Measurements from ENCODE around the gene PCYOX1L. TPM values are rescaled to one million over a fixed set of nuclear protein-coding genes. Genes with fewer than 3 reads are reported as not detected.

The PCYOX1L gene
- total and polyA plus RNA-seq, 2 experiments from 2014 or later = 6.7 to 14.7 TPM

DNA sequence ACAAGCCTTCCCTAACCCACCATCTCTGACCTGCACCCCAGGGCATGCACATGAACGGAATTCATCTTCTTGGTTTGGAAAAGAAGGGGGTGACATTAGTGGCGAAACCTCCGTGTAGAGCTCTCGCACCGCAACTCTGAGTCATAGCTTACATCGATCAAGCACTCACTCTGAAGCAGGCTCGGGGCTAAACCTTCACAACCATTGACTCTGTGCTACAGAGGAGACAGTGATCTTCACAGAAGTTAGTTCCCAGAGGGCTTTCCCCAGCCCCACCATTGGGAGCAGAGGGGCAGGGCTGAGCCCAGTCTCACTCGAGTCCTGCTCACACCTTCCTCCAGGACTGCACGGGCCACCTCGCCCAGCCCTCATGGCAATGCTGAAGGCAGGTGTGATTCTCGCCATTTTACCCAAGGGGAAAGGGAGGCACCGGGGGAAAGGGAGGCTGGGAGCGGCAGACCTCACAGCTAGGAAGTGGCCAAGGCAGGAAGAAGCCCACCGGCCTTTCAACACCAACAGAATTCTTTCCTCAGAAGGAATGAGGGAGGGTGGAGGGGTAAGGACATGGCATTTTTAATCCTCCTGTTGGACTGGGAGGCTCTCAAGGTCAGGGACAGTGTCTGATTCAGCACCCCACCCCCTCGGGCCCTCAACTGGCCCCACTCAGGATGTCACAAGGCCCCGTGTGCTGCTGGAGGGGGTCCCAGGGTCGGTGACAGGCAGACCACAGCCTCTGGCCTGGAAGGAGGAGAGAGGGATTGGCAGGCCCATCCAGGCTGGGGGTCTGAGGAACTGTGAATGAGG lies 47.1 kb downstream of the PCYOX1L start:
- H2AFZ ChIP-seq = peak overlapping the region; percentile 69
- H3K4me3 Mint-ChIP-seq = no peak overlapping the region

DNA sequence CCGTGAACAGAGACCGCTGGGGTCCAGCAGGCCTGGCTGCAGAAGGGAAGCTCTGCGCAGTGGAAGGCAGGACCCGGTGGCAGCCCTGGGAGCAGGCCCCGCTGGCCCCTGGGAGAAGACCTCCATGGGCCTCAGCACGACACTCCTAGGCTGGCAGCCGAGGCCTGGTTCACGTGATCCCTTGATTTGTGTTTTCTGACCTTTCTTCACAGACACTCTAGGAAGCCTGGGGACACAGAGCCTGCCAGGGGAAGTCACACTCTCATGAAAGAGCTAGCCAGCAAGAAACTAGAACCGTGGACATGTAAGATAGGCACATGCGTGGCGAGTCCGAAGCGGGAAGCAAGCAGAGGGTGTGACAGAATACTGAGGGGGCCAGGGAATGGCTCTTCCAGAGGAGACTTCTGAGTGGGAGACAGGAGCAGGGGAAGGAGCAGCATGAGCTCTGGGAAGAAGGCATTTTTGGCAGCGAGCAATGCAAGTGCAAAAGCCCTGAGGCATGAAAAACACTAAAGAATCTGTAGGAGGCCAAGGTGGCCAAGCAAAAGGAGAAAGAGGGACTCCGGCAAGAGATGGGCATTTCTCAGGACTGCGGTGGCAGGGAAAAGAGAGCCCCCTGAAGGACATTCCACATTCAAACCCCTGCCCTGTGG lies 47.8 kb downstream of the PCYOX1L start:
- no peak overlapping the region for H3K27ac ChIP-seq (ENCODE audit: low read depth)

More for the DNA sequence above, 47.1 kb downstream of the PCYOX1L start:
- no peaks in the 10 kb centered on the region for H3K79me2 ChIP-seq (replicated peaks; ENCODE audit: insufficient read depth)
- no peak overlapping the region for H3K4me3 ChIP-seq
- Mint-ChIP-seq H3K9me3 (no peaks in the 10 kb centered on the region; the same call in 2 of the 3 replicates), H3K4me1 (peaks cover 47% of the 10 kb centered on the region), H3K27me3 (ENCODE audit: insufficient read depth, low read depth, poor library complexity) (peaks cover 10% of the 10 kb centered on the region), H3K36me3 (ENCODE audit: low read depth) (no peaks in the 10 kb centered on the region; the same call in 2 of the 3 replicates), H3K27ac (peak overlapping the region; percentile 75; the same call in 1 of the 2 replicates)
- ATAC-seq (peak; percentile 22), DNase-seq (ENCODE audit: low spot score) (no peak)
- H4K20me1 ChIP-seq (replicated peaks; ENCODE audit: insufficient read depth) = no peaks in the 10 kb centered on the region
- no peaks in the 10 kb centered on the region for H3K36me3 ChIP-seq (ENCODE audit: insufficient read depth)
- no peaks in the 10 kb centered on the region for H3F3A ChIP-seq (replicated peaks; ENCODE audit: low read depth)
- H3K27me3 ChIP-seq (ENCODE audit: insufficient read depth) = no peaks in the 10 kb centered on the region
- TF ChIP-seq NANOG (IDR thresholded peaks at IDR 0.05; ENCODE audit: borderline replicate concordance) = no peak
- TF ChIP-seq, protein P1, sequence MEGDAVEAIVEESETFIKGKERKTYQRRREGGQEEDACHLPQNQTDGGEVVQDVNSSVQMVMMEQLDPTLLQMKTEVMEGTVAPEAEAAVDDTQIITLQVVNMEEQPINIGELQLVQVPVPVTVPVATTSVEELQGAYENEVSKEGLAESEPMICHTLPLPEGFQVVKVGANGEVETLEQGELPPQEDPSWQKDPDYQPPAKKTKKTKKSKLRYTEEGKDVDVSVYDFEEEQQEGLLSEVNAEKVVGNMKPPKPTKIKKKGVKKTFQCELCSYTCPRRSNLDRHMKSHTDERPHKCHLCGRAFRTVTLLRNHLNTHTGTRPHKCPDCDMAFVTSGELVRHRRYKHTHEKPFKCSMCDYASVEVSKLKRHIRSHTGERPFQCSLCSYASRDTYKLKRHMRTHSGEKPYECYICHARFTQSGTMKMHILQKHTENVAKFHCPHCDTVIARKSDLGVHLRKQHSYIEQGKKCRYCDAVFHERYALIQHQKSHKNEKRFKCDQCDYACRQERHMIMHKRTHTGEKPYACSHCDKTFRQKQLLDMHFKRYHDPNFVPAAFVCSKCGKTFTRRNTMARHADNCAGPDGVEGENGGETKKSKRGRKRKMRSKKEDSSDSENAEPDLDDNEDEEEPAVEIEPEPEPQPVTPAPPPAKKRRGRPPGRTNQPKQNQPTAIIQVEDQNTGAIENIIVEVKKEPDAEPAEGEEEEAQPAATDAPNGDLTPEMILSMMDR (conservative IDR thresholded peaks at IDR 0.05; ENCODE audit: low read depth in 2 of 2) = no peak
- TF ChIP-seq EZH2phosphoT487 (IDR thresholded peaks at IDR 0.05; ENCODE audit: unreplicated experiment) = no peak
- no peak for TF ChIP-seq POLR2AphosphoS5 (IDR thresholded peaks at IDR 0.05; ENCODE audit: low read depth)
- H3K27ac ChIP-seq (ENCODE audit: low read depth) = no peak overlapping the region
- H3K9me2 ChIP-seq (ENCODE audit: insufficient read depth) = no peaks in the 10 kb centered on the region
- H3K4me2 ChIP-seq = no peak overlapping the region
- H3K4me1 ChIP-seq (ENCODE audit: insufficient read depth) = peaks cover 2% of the 10 kb centered on the region; the same call in 1 of the 2 replicates

More for the DNA sequence above, 47.8 kb downstream of the PCYOX1L start:
- H3K36me3 Mint-ChIP-seq (ENCODE audit: low read depth) = no peaks in the 10 kb centered on the region; the same call in 2 of the 3 replicates
- Histone ChIP-seq H3K4me2 (no peak overlapping the region), H2AFZ (peak overlapping the region; percentile 69; the same call in 1 of the 2 replicates), H3K9me2 (ENCODE audit: insufficient read depth) (no peaks in the 10 kb centered on the region), H3K4me1 (ENCODE audit: insufficient read depth) (peaks cover 6% of the 10 kb centered on the region; the same call in 1 of the 2 replicates), H3F3A (replicated peaks; ENCODE audit: low read depth) (no peaks in the 10 kb centered on the region), H3K27me3 (ENCODE audit: insufficient read depth) (no peaks in the 10 kb centered on the region), H3K4me3 (no peak overlapping the region), H3K79me2 (replicated peaks; ENCODE audit: insufficient read depth) (no peaks in the 10 kb centered on the region), H4K20me1 (replicated peaks; ENCODE audit: insufficient read depth) (no peaks in the 10 kb centered on the region), H3K36me3 (ENCODE audit: insufficient read depth) (no peaks in the 10 kb centered on the region)
- H3K27ac Mint-ChIP-seq = peak overlapping the region; percentile 19; the same call in 1 of the 2 replicates
- peaks cover 48% of the 10 kb centered on the region for H3K4me1 Mint-ChIP-seq
- ATAC-seq = no peak
- peaks cover 10% of the 10 kb centered on the region for H3K27me3 Mint-ChIP-seq (ENCODE audit: insufficient read depth, low read depth, poor library complexity)
- TF ChIP-seq POLR2AphosphoS5 (IDR thresholded peaks at IDR 0.05; ENCODE audit: low read depth) = no peak
- TF ChIP-seq, protein P1 (conservative IDR thresholded peaks at IDR 0.05; ENCODE audit: low read depth in 2 of 2) = 0 out of 4 replicates have a peak, but pooled peaks of 1 of the 2 experiments have one; percentile 14
- DNase-seq (ENCODE audit: low spot score) = no peak
- no peaks in the 10 kb centered on the region; the same call in 2 of the 3 replicates for H3K9me3 Mint-ChIP-seq
- H3K4me3 Mint-ChIP-seq = no peak overlapping the region; the same call in 2 of the 3 replicates

Measured in GM23338 (cell line).